GM23338 (cell line): ENCODE measurements around the gene PHTF1. TPM values are rescaled to one million over a fixed set of nuclear protein-coding genes. Genes with fewer than 3 reads are reported as not detected.

Source experiments
- ATAC-seq: fragments of 200-7000 bp; cut with Tn5 transposase; 3 replicates; pipeline ENCODE4 v1.9.1; 2020
- DNase-seq: peaks from one replicate; pipeline ENCODE4 v3.0.0-alpha.2; 2015; ENCODE audit warnings: low spot score
- H2AFZ ChIP-seq: fragments of 200-600 bp; sonication (generic); 2 replicates; pipeline ENCODE4 v1.8.0; 2016; ENCODE audit warnings: antibody characterized with exemption, mild to moderate bottlenecking, moderate library complexity
- H3F3A ChIP-seq: fragments of 200-600 bp; sonication (generic); replicated peaks from 2 replicates; pipeline ENCODE4 v1.8.0; 2017; ENCODE audit warnings: antibody characterized with exemption, mixed run types, low read depth
- H3K27ac ChIP-seq: fragments of 200-600 bp; sonication (generic); 2 replicates; pipeline ENCODE4 v1.6.1; 2016; ENCODE audit warnings: low read depth
- H3K27me3 ChIP-seq: fragments of 200-600 bp; sonication (generic); 2 replicates; pipeline ENCODE4 v1.8.0; 2016; ENCODE audit warnings: mild to moderate bottlenecking, mixed run types, moderate library complexity; ENCODE audit not compliant: insufficient read depth
- H3K36me3 ChIP-seq: fragments of 200-600 bp; sonication (generic); 2 replicates; pipeline ENCODE4 v1.8.0; 2016; ENCODE audit warnings: mild to moderate bottlenecking; ENCODE audit not compliant: insufficient read depth
- H3K4me1 ChIP-seq: fragments of 200-600 bp; sonication (generic); 2 replicates; pipeline ENCODE4 v1.8.0; 2016; ENCODE audit warnings: mild to moderate bottlenecking, moderate library complexity; ENCODE audit not compliant: insufficient read depth
- H3K4me2 ChIP-seq: fragments of 200-600 bp; sonication (generic); 2 replicates; pipeline ENCODE4 v1.7.1; 2017; ENCODE audit warnings: mixed run types
- H3K4me3 ChIP-seq: fragments of 200-600 bp; sonication (generic); 2 replicates; pipeline ENCODE4 v1.6.1; 2016; ENCODE audit warnings: mixed run types
- H3K79me2 ChIP-seq: fragments of 200-600 bp; sonication (generic); replicated peaks from 2 replicates; pipeline ENCODE4 v1.8.0; 2017; ENCODE audit warnings: mild to moderate bottlenecking; ENCODE audit not compliant: insufficient read depth
- H3K9me2 ChIP-seq: fragments of 200-600 bp; sonication (generic); 2 replicates; pipeline ENCODE4 v1.8.0; 2017; ENCODE audit not compliant: insufficient read depth
- H4K20me1 ChIP-seq: fragments of 200-600 bp; sonication (generic); replicated peaks from 2 replicates; pipeline ENCODE4 v1.8.0; 2017; ENCODE audit warnings: mild to moderate bottlenecking; ENCODE audit not compliant: insufficient read depth
- H3K27ac Mint-ChIP-seq: 2 replicates; pipeline ENCODE4 v1.8.0; 2020; ENCODE audit warnings: inconsistent platforms, mild to moderate bottlenecking, moderate library complexity, mixed read lengths
- H3K27me3 Mint-ChIP-seq: 3 replicates; pipeline ENCODE4 v1.8.0; 2022; ENCODE audit warnings: low read depth, mild to moderate bottlenecking, moderate library complexity, mixed read lengths, inconsistent platforms; ENCODE audit not compliant: insufficient read depth, poor library complexity
- H3K36me3 Mint-ChIP-seq: 3 replicates; pipeline ENCODE4 v1.8.0; 2021; ENCODE audit warnings: low read depth, mild to moderate bottlenecking, inconsistent platforms, moderate library complexity, mixed read lengths
- H3K4me1 Mint-ChIP-seq: 3 replicates; pipeline ENCODE4 v1.8.0; 2020; ENCODE audit warnings: mild to moderate bottlenecking, inconsistent platforms, mixed read lengths
- H3K4me3 Mint-ChIP-seq: 3 replicates; pipeline ENCODE4 v1.8.0; 2021; ENCODE audit warnings: moderate library complexity, mild to moderate bottlenecking, inconsistent platforms, mixed read lengths
- H3K9me3 Mint-ChIP-seq: 3 replicates; pipeline ENCODE4 v1.8.0; 2020; ENCODE audit warnings: moderate library complexity, mild to moderate bottlenecking, inconsistent platforms, mixed read lengths
- CREB1 ChIP-seq: fragments of 250-450 bp; sonication (Bioruptor Pico); IDR thresholded peaks from 2 replicates; pipeline ENCODE4 v1.5.0; 2020; ENCODE audit warnings: low read depth, mild to moderate bottlenecking, moderate library complexity
- CTCF ChIP-seq, 2 experiments: fragments of 200-600 bp in 1 of 2; sonication (generic) in 1 of 2; conservative IDR thresholded peaks; 2 replicates each; pipeline versions ENCODE4 v1.5.1 to v1.6.1; 2016 to 2017; ENCODE audit warnings: antibody characterized with exemption in 2 of 2, low read depth in 2 of 2, mild to moderate bottlenecking in 2 of 2, moderate library complexity in 1 of 2
- ETS1 ChIP-seq: IDR thresholded peaks from 2 replicates; pipeline ENCODE4 v1.6.1; 2016; ENCODE audit warnings: antibody characterized with exemption
- EZH2 ChIP-seq: fragments of 200-600 bp; sonication (generic); IDR thresholded peaks from one replicate; pipeline ENCODE4 v1.8.0; 2017; ENCODE audit warnings: antibody characterized with exemption, mild to moderate bottlenecking, low read depth; ENCODE audit not compliant: unreplicated experiment
- NANOG ChIP-seq: IDR thresholded peaks from 2 replicates; pipeline ENCODE4 v1.6.1; 2016; ENCODE audit warnings: antibody characterized with exemption, borderline replicate concordance
- REST ChIP-seq: IDR thresholded peaks from one replicate; pipeline ENCODE4 v1.6.1; 2018; ENCODE audit warnings: antibody characterized with exemption; ENCODE audit not compliant: unreplicated experiment
- ZNF114 ChIP-seq: fragments of 250-450 bp; sonication (Bioruptor Pico); IDR thresholded peaks from 2 replicates; pipeline ENCODE4 v1.5.0; 2020; ENCODE audit warnings: mild to moderate bottlenecking, moderate library complexity
- ZNF331 ChIP-seq: fragments of 250-450 bp; sonication (Bioruptor Pico); IDR thresholded peaks from 2 replicates; pipeline ENCODE4 v1.5.0; 2020; ENCODE audit warnings: low read depth, mild to moderate bottlenecking, moderate library complexity
- polyA plus RNA-seq: library from polyadenylated mRNA; unstranded; fragments of >200 nt; fragmentation: Nextera tagmentation; extraction: Ambion mirVana; gene quantifications from 2 replicates; pipeline ENCODE4 v1.2.1, GENCODE V29; 2016
- total RNA-seq: library from RNA; depleted of rRNA; stranded (reverse); fragments of >200 nt; shearing (Covaris generic); gene quantifications from 2 replicates; pipeline ENCODE4 v1.2.3, GENCODE V29; 2014

PHTF1 gene
- total and polyA plus RNA-seq, 2 experiments from 2014 or later: 19.1 to 21.6 TPM

GRCh38 chr1:113681596-113682337, 77.5 kb downstream of the PHTF1 start (continued):
- TF ChIP-seq REST: no peak
- TF ChIP-seq ETS1: no peak
- no peak for TF ChIP-seq ZNF114 (CRISPR knock-in tag)
- no peak for TF ChIP-seq EZH2
- TF ChIP-seq NANOG: no peak

- peaks cover 2% of the 10 kb centered on the region; the same call in 1 of the 2 replicates for H3K4me1 ChIP-seq
- H3F3A ChIP-seq: no peaks in the 10 kb centered on the region
- no peaks in the 10 kb centered on the region for H3K9me2 ChIP-seq
- no peak overlapping the region for H3K27ac Mint-ChIP-seq
- H3K36me3 Mint-ChIP-seq: no peaks in the 10 kb centered on the region; the same call in 2 of the 3 replicates
- H2AFZ ChIP-seq: no peak overlapping the region
- H4K20me1 ChIP-seq: no peaks in the 10 kb centered on the region
- peaks cover 11% of the 10 kb centered on the region; the same call in 2 of the 3 replicates for H3K4me1 Mint-ChIP-seq
- no peak overlapping the region for H3K4me3 ChIP-seq
- H3K27me3 ChIP-seq: no peaks in the 10 kb centered on the region
- H3K27me3 Mint-ChIP-seq: no peaks in the 10 kb centered on the region
- no peaks in the 10 kb centered on the region for H3K36me3 ChIP-seq
- H3K79me2 ChIP-seq: no peaks in the 10 kb centered on the region
- no peak overlapping the region for H3K27ac ChIP-seq
- no peak for ATAC-seq
- H3K9me3 Mint-ChIP-seq: no peaks in the 10 kb centered on the region
- no peak for DNase-seq
- no peak overlapping the region for H3K4me3 Mint-ChIP-seq
- H3K4me2 ChIP-seq: no peak overlapping the region
- TF ChIP-seq ZNF331 (no peak), ETS1 (no peak), REST (no peak), CREB1 (CRISPR knock-in tag) (no peak), CTCF (conservative IDR thresholded peaks at IDR 0.05; ENCODE audit: low read depth in 2 of 2) (no peak)
Measured at GRCh38 chr1:113678159-113678469, 81.2 kb downstream of the PHTF1 start.
